ENCODE results near the gene VIT. TPM values are rescaled to one million over a fixed set of nuclear protein-coding genes. Genes with fewer than 3 reads are reported as not detected.

The VIT gene
- total RNA-seq, 1 donor: under 0.01 TPM

DNA sequence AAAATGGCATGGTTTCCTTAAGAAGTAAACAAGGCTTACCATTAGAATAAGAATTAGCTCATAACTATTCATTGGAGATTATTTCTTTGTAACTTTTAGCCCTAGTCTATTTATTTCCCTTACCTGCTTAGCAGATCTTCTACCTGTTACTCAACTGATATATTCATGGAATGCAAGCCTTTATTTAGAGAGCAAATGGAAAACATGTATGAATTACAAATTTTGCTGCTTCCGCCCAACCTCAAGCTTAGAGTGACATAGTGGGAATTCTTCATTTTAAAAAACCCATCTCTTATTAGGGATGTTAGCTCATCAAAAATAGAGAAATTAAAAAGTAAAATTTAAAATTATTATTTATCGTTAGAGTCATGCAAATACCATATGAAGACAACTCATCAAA is 158.9 kb downstream of the VIT start:
- TF ChIP-seq CTCF (IDR thresholded peaks at IDR 0.05; ENCODE audit: insufficient read depth, low read depth, low read length): no peak
- no peak overlapping the region for H3K4me3 ChIP-seq (ENCODE audit: low read depth, low read length)
- no peak for DNase-seq (ENCODE audit: low read depth)

DNA sequence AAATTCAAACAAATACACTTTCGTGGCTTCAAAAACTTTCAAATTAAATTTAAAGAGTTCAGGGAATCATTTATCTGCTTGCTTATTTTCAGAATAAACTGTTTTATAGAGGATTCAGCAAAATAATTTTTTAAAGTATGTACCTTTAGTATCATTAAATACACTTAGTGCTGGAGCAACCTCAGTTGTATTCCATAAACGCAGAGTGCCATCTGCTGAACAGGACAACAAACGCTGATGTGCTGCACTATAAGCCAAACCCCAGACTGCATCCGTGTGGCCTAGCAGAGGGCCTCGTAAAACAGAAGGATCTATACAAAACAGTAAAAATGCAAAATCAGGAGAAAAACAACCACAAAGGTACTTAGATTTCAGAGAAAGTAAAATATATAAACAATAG is 161.2 kb downstream of the VIT start:
- no peak overlapping the region for H3K4me3 ChIP-seq (ENCODE audit: low read depth, low read length)
- no peak for DNase-seq (ENCODE audit: low read depth)
- no peak for TF ChIP-seq CTCF (IDR thresholded peaks at IDR 0.05; ENCODE audit: insufficient read depth, low read depth, low read length)

- DNase-seq (ENCODE audit: low read depth): no peak
- TF ChIP-seq CTCF (IDR thresholded peaks at IDR 0.05; ENCODE audit: insufficient read depth, low read depth, low read length): no peak
- no peak overlapping the region for H3K4me3 ChIP-seq (ENCODE audit: low read depth, low read length)
Measured at GRCh38 chr2:36858551-36859365, 162.3 kb downstream of the VIT start.

DNA sequence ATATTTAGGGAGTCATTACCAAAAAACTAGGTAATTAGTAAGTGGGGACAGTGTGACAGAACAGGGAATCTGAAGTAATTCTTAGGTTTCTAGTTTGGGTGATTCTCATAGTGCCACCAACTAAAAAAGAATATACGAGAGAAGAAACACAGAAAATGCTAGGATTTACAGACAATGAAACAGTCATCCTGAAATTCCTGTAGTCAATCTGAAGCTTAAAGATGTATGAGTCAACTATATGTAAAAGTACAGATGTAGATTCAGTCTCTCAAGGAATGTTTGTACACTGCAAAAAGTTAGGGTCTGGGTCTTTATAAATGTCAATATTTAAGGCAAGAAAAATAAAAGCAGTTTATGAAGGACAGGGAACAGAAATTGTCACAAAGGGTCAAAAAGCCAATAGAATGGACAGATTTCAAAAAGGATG is 162.9 kb downstream of the VIT start:
- TF ChIP-seq CTCF (IDR thresholded peaks at IDR 0.05; ENCODE audit: insufficient read depth, low read depth, low read length): no peak
- no peak for DNase-seq (ENCODE audit: low read depth)
- no peak overlapping the region for H3K4me3 ChIP-seq (ENCODE audit: low read depth, low read length)

GRCh38 chr2:36861896-36862295 is 165.4 kb downstream of the VIT start:
- TF ChIP-seq CTCF (IDR thresholded peaks at IDR 0.05; ENCODE audit: insufficient read depth, low read depth, low read length): no peak
- H3K4me3 ChIP-seq (ENCODE audit: low read depth, low read length): no peak overlapping the region
- DNase-seq (ENCODE audit: low read depth): no peak

Other genes with a start within 250 kb of the VIT start
- 53.1 and 56.6 TPM in 2 replicates for gene FEZ2, start 98.5 kb upstream of the VIT start, total RNA-seq